ENCODE results near the gene DSCAM. TPM values are rescaled to one million over a fixed set of nuclear protein-coding genes. Genes with fewer than 3 reads are reported as not detected.

DSCAM gene
- total RNA-seq, 1 experiment from 2014 or later = 0.13 TPM

- no peak for TF ChIP-seq ZNF532 (CRISPR knock-in tag; IDR thresholded peaks at IDR 0.05; ENCODE audit: borderline replicate concordance)
- no peak for TF ChIP-seq HMGXB4 (CRISPR knock-in tag; IDR thresholded peaks at IDR 0.05)
- no peak for TF ChIP-seq JUN (CRISPR knock-in tag; IDR thresholded peaks at IDR 0.05)
- TF ChIP-seq ZNF512 (CRISPR knock-in tag; IDR thresholded peaks at IDR 0.05; ENCODE audit: borderline replicate concordance) = no peak
- no peak for TF ChIP-seq ATF6 (CRISPR knock-in tag; IDR thresholded peaks at IDR 0.05)
- no peak for TF ChIP-seq IRF1 (CRISPR knock-in tag; IDR thresholded peaks at IDR 0.05)
- no peak for TF ChIP-seq RORB (CRISPR knock-in tag; IDR thresholded peaks at IDR 0.05)
Measured at GRCh38 chr21:40852563-40852962, 5.6 kb upstream of the DSCAM start (continued).

- ChIA-PET POLR2A (no interaction called here), CTCF (interaction anchor here (1.2 kb wide), 1 partner anchor 10 kb away, joined by 4 read pairs; no protein-coding TSS in a partner anchor)
- peaks cover 10% of the 10 kb centered on the region for H3K4me1 Mint-ChIP-seq
- no peaks in the 10 kb centered on the region for H3K9me3 Mint-ChIP-seq
- TF ChIP-seq TEAD1 (CRISPR knock-in tag; IDR thresholded peaks at IDR 0.05) = no peak
- H3K4me3 Mint-ChIP-seq = no peak overlapping the region
- ATAC-seq (no peak), DNase-seq (ENCODE audit: low spot score) (no peak)
- no peaks in the 10 kb centered on the region for H3K36me3 Mint-ChIP-seq
- H3K27me3 Mint-ChIP-seq (ENCODE audit: low read depth) = peaks cover 25% of the 10 kb centered on the region
- H3K27ac Mint-ChIP-seq = no peak overlapping the region
Measured at GRCh38 chr21:40851749-40852148, 4.8 kb upstream of the DSCAM start.

- Mint-ChIP-seq H3K27me3 (ENCODE audit: low read depth) (peaks cover 37% of the 10 kb centered on the region), H3K27ac (no peak overlapping the region), H3K4me3 (no peak overlapping the region), H3K4me1 (peaks cover 12% of the 10 kb centered on the region), H3K36me3 (no peaks in the 10 kb centered on the region), H3K9me3 (no peaks in the 10 kb centered on the region)
- TF ChIP-seq SOX15 (CRISPR knock-in tag; IDR thresholded peaks at IDR 0.05) = no peak
- TF ChIP-seq NFYB (CRISPR knock-in tag; conservative IDR thresholded peaks at IDR 0.05; ENCODE audit: low read depth) = no peak
- CTCF ChIA-PET = interaction anchor here (0.7 kb wide), 1 partner anchor 221 kb away, joined by 3 read pairs; no protein-coding TSS in a partner anchor
- ATAC-seq (no peak), DNase-seq (ENCODE audit: low spot score) (no peak)
- POLR2A ChIA-PET = no interaction called here
Measured at GRCh38 chr21:40850071-40850470, 3.1 kb upstream of the DSCAM start.
